Activated naive CD4-positive, alpha-beta T cell treated with anti-CD3 and anti-CD28 coated beads, Interleukin-2, amount 10 ng/mL, durations not matched to agents 5 hours and 36 hours (primary cell): ENCODE data around the gene SLC24A1. TPM values are rescaled to one million over a fixed set of nuclear protein-coding genes. Genes with fewer than 3 reads are reported as not detected.

Source experiments
- total RNA-seq, 2 experiments: library from RNA; stranded (reverse); gene quantifications; one replicate each; pipeline ENCODE4 v1.2.3, GENCODE V29; 2021

The SLC24A1 gene
- total RNA-seq: 1 to 10 TPM; 3.9 to 4.9 TPM

DNA sequence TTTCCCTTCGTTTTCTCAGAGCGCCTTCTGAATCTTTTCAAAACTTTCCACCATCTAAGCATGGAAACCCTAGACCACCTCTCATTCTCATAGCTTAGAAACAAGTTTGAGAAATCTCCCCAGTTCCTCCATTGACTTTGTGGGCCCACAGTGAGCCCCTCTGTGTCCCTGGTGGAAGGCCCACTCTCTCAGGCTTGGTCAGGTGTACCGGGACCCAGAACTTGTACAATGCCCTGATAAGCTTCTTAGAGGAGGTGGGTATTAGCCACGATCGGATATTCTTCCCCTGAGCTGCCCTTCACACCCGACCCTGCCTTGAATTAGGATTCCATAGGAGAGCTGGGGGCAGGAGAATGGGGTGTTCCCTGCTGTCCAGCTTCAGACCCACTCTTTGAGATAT, at the start of gene SLC24A1:
TSS of gene SLC24A1 (plus strand) at position 301 of the 400 bp plus-strand sequence. CDS start 2,143 bp downstream, outside the sequence.

DNA sequence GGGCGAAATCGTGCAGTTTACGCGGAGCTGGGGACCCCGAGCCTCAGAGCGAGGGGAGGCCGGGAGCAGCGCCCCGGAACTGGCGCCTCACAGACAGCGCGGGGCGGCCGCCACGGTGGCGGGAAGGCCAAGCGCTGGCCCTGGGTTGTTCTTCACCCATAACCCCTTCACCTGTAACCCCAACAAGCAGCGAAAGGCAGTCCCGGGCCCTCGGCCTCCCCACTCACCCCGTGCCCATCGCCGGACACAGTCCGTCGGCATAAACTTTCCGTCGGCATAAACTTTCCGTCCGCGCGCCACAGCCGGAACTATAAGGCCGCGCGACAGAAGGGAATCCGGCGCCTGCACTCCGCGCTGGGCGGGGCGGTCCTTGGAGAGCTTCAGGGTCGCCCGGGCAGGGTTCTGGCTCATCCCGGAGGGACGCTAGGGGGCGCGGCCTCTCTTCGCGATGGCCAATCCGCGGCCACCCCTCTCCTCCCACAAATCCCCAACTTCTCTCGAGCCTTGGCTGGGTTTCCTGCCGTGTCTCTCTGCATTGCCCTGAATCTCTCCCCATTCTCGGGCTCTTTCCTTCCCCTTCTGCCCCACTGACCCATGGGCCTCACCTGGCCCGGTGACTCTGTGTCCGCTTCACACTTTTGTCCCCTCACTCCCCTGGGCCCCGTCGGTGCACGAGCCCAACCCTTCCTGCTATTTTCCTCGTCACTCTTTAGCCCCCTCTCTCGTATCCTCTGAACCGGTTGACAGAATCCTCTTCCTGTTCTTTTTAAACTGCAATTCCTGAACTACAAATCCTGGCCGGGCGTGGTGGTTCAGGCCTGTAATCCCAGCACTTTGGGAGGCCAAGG, 10.6 kb upstream of the SLC24A1 start, which contains the start of gene INTS14:
TSS of gene INTS14 (minus strand) at position 261 of the 848 bp plus-strand sequence. CDS start 3,751 bp downstream, outside the sequence.

Other genes starting within 250 kb of the SLC24A1 start
- not detected for gene IGDCC3, start 243.9 kb upstream of the SLC24A1 start, total RNA-seq
- gene IGDCC4, start 199.0 kb upstream of the SLC24A1 start, total RNA-seq: under 1 TPM; 0.12 to 0.20 TPM
- 10 to 100 TPM; 37.2 to 40.5 TPM for gene DPP8, start 104.2 kb upstream of the SLC24A1 start, total RNA-seq
- gene HACD3, start 91.5 kb upstream of the SLC24A1 start, total RNA-seq: 10 to 100 TPM; 23.7 to 24.3 TPM
- 10 to 100 TPM; 34.8 to 37.9 TPM for gene INTS14, start 10.8 kb upstream of the SLC24A1 start, total RNA-seq
- gene DENND4A, start 170.4 kb downstream of the SLC24A1 start, total RNA-seq: 10 to 100 TPM; 35.8 to 38.4 TPM
- gene RAB11A, start 247.6 kb downstream of the SLC24A1 start, total RNA-seq: 100 to 1,000 TPM; 135 to 145 TPM